Activated T-cell treated with anti-CD3 and anti-CD28 coated beads, Interleukin-2, amount 50 U/mL, for 4 hours (primary cell): ENCODE data around the gene RBP5. TPM values are rescaled to one million over a fixed set of nuclear protein-coding genes. Genes with fewer than 3 reads are reported as not detected.
"Not testable (repeated sequence)": the region's sequence is repeated elsewhere in the genome, so short reads cannot be mapped to it uniquely, and the experiment has no call there.

ENCODE experiments used
- ATAC-seq, 2 donors: fragments of 200-7000 bp; cut with Tn5 transposase; one replicate each; pipeline ENCODE4 v1.10.0; 2021
- DNase-seq: peaks from one replicate; pipeline ENCODE4 v3.0.0-alpha.2; 2020
- H3K27me3 Mint-ChIP-seq: one replicate; pipeline ENCODE4 v1.8.0; 2021; ENCODE audit warnings: low read depth, mixed read lengths
- H3K36me3 Mint-ChIP-seq: one replicate; pipeline ENCODE4 v1.8.0; 2022; ENCODE audit warnings: mixed read lengths; ENCODE audit not compliant: insufficient read depth
- H3K4me1 Mint-ChIP-seq: one replicate; pipeline ENCODE4 v1.8.0; 2021; ENCODE audit warnings: low read depth, mixed read lengths
- H3K4me3 Mint-ChIP-seq: one replicate; pipeline ENCODE4 v1.8.0; 2021; ENCODE audit warnings: mild to moderate bottlenecking, moderate library complexity, mixed read lengths
- H3K9me3 Mint-ChIP-seq: one replicate; pipeline ENCODE4 v1.8.0; 2021; ENCODE audit warnings: mixed read lengths
- total RNA-seq, 3 donors: library from RNA; stranded (reverse); gene quantifications; one replicate each; pipeline ENCODE4 v1.2.1, GENCODE V29; 2021

The RBP5 gene
- total RNA-seq, 3 donors from 2014 or later, result not detected

DNA sequence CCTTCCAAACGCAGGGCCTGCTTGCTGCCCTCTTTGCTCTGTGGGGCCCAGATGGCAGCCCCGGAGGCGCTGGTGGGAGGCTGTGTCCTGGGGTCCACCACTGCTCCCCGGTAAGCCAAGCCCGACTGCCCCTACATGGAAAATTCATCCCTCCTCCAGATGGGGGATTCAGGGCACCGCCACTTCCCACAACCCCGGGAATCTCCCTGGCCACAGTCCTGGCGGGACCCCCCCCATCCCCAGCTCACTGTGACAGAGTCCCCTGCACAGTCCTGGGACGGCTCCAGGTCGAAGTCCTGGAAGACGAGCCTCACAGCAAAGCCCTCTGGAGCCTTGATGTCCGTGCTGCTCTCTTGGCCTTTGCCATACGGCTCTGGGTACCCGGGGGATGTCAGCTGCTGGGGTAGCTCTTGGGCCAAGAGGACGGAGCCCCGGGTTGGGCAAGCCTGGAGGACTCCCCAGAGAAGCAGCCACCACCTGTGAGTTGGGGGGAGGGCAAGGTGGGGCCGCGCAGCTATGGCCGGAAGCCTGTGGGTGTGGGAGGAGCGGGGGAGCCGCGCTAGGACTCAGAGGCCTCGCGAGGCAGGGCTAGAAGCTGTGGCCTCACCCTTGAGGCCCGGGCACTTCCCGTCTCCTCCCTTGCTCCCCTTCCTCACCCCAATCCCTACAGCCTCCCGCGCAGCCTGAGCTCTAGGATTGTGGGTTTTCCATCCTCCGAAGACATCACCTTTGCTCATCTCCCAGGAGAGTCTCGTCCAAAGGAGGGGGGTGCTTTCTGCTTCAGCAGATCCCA, 20.5 kb downstream of the RBP5 start:
- H3K27me3 Mint-ChIP-seq, result no peaks in the 10 kb centered on the region
- peak; percentile 92 to 94 for ATAC-seq
- H3K4me1 Mint-ChIP-seq, result peaks cover 35% of the 10 kb centered on the region

GRCh38 chr12:7107636-7108002, 21.1 kb downstream of the RBP5 start:
- H3K4me1 Mint-ChIP-seq, result peaks cover 37% of the 10 kb centered on the region
- no peak for DNase-seq
- H3K27me3 Mint-ChIP-seq, result no peaks in the 10 kb centered on the region
- peaks cover 11% of the 10 kb centered on the region for H3K9me3 Mint-ChIP-seq
- peak overlapping the region; percentile 91 for H3K4me3 Mint-ChIP-seq
- no peak for ATAC-seq
- peaks cover 9% of the 10 kb centered on the region for H3K36me3 Mint-ChIP-seq

More for the DNA sequence above, 20.5 kb downstream of the RBP5 start:
- Mint-ChIP-seq H3K36me3 (peaks cover 9% of the 10 kb centered on the region), H3K9me3 (peaks cover 11% of the 10 kb centered on the region), H3K4me3 (peak overlapping the region; percentile 91)
- DNase-seq, result peak; percentile 50

DNA sequence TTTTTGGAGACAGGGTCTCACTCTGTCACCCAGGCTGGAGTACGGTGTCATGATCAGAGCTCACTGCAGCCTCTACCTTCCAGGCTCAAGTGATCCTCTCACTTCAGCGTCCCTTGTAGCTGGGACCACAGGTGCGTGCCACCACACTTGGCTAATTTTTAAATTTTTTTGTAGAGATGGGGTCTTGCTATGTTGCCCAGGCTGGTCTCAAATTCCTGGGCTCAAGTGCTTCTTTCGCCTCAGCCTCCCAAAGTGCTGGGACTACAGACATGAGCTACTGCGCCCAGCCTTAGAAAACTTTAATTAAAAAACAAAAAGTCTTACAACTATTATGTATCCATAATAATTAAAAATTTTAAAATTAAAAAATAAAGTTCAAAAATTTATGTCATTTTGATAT, 21.5 kb downstream of the RBP5 start:
- not testable (repeated sequence) for H3K4me3 Mint-ChIP-seq
- H3K4me1 Mint-ChIP-seq, result peaks cover 42% of the 10 kb centered on the region

DNA sequence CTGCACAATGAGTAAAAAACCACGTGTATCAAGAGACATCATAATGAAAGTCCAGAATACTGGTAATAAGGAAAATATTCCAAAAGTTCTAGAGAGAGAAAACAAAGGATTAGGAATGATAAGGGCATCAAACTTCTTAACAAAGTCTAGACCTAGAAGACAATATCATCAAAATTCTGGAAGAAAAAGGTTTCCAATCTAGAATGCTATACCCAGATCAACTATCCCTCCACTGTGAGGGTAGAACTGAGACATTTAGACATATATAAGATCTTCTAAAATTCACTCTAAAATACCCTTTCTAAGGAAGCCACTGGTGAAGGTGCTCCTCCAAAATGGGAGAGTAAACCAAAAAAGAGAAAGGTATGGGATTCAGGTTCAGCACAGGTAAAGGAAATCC, 22.6 kb downstream of the RBP5 start:
- no peak for ATAC-seq
- peaks cover 11% of the 10 kb centered on the region for H3K9me3 Mint-ChIP-seq
- no peaks in the 10 kb centered on the region for H3K27me3 Mint-ChIP-seq
- peaks cover 45% of the 10 kb centered on the region for H3K4me1 Mint-ChIP-seq
- peaks cover 9% of the 10 kb centered on the region for H3K36me3 Mint-ChIP-seq
- peak overlapping the region; percentile 10 for H3K4me3 Mint-ChIP-seq
- DNase-seq, result no peak

More for the DNA sequence above, 21.5 kb downstream of the RBP5 start:
- not testable (repeated sequence) for H3K27me3 Mint-ChIP-seq, DNase-seq, H3K36me3 Mint-ChIP-seq, ATAC-seq
- peaks cover 11% of the 10 kb centered on the region for H3K9me3 Mint-ChIP-seq

- H3K27me3 Mint-ChIP-seq, result no peaks in the 10 kb centered on the region
- peaks cover 13% of the 10 kb centered on the region for H3K36me3 Mint-ChIP-seq
- H3K4me1 Mint-ChIP-seq, result peaks cover 39% of the 10 kb centered on the region
- H3K9me3 Mint-ChIP-seq, result peaks cover 11% of the 10 kb centered on the region
- ATAC-seq (no peak), DNase-seq (no peak)
- H3K4me3 Mint-ChIP-seq, result no peak overlapping the region
These were observed 24.7 kb downstream of the RBP5 start for GRCh38 chr12:7103837-7104584.

GRCh38 chr12:7102582-7102981, 26.1 kb downstream of the RBP5 start:
- peaks cover 11% of the 10 kb centered on the region for H3K9me3 Mint-ChIP-seq
- DNase-seq (no peak), ATAC-seq (no peak)
- H3K36me3 Mint-ChIP-seq, result peaks cover 15% of the 10 kb centered on the region
- peaks cover 33% of the 10 kb centered on the region for H3K4me1 Mint-ChIP-seq
- H3K27me3 Mint-ChIP-seq, result no peaks in the 10 kb centered on the region
- H3K4me3 Mint-ChIP-seq, result no peak overlapping the region

- Mint-ChIP-seq H3K4me1 (peaks cover 30% of the 10 kb centered on the region), H3K36me3 (peaks cover 15% of the 10 kb centered on the region), H3K27me3 (no peaks in the 10 kb centered on the region), H3K4me3 (no peak overlapping the region), H3K9me3 (peaks cover 11% of the 10 kb centered on the region)
- DNase-seq (no peak), ATAC-seq (no peak)
These were observed 27.0 kb downstream of the RBP5 start for GRCh38 chr12:7101694-7102131.

- Mint-ChIP-seq H3K4me1 (peaks cover 25% of the 10 kb centered on the region), H3K4me3 (no peak overlapping the region), H3K27me3 (no peaks in the 10 kb centered on the region), H3K36me3 (peaks cover 11% of the 10 kb centered on the region), H3K9me3 (peaks cover 7% of the 10 kb centered on the region)
- ATAC-seq (no peak), DNase-seq (no peak)
These were observed 27.5 kb downstream of the RBP5 start for GRCh38 chr12:7101047-7101693.

DNA sequence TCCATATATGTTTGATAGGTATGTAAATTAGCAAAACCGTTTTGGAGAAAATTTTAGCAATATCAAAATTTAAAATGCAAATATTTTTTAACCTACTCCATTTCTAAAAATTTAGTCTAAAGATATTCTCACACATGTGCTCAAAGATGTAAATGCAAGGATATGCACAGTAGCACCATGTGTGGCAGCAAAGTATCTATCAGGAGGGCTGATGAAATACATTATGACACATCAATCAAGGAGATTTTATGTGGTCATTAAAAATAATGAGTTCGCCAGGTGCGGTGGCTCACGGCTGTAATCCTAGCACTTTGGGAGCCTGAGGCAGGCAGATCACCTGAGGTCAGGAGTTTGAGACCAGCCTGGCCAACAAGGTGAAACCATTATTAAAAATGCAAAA, 28.4 kb downstream of the RBP5 start:
- ATAC-seq (no peak), DNase-seq (no peak)
- Mint-ChIP-seq H3K9me3 (no peaks in the 10 kb centered on the region), H3K36me3 (peaks cover 6% of the 10 kb centered on the region), H3K27me3 (no peaks in the 10 kb centered on the region), H3K4me1 (peaks cover 20% of the 10 kb centered on the region), H3K4me3 (no peak overlapping the region)

DNA sequence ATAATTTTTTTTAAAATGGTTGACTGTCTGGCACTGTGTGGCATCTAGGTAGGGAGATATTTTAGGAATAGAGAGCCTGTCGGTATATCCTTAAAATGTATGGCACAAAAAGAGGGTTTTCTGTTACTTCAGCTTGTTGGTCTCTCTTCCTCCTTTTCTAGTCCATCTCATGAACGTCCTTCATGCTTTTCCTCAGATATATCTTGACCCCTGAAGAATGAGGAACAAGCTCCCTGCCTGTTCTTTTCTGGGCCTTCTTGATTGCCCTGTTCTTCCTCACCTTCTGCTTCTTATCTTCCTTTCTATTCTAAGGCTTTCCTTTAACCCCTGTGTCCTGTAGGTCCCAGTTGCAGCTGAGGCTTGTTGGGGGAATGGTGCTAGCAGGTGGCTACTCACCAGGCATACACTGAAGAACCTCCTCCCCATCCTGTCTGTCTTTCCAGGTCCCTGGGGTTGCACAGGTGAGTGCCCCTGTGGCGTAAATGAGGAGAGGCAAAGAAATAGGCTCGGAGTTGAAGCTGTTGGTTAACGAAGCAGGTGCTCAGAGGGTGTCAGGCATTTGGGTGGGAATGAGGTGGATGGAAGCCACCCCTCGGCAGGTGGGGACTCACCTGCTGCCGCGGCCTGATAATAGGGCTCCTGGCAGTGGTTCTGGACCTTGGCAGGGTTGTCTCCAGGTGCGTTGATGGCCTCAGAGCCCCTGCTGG, 29.2 kb downstream of the RBP5 start:
- H3K27me3 Mint-ChIP-seq, result no peaks in the 10 kb centered on the region
- no peak overlapping the region for H3K4me3 Mint-ChIP-seq
- peaks cover 6% of the 10 kb centered on the region for H3K36me3 Mint-ChIP-seq
- ATAC-seq (no peak), DNase-seq (no peak)
- H3K4me1 Mint-ChIP-seq, result peaks cover 20% of the 10 kb centered on the region
- H3K9me3 Mint-ChIP-seq, result no peaks in the 10 kb centered on the region

DNA sequence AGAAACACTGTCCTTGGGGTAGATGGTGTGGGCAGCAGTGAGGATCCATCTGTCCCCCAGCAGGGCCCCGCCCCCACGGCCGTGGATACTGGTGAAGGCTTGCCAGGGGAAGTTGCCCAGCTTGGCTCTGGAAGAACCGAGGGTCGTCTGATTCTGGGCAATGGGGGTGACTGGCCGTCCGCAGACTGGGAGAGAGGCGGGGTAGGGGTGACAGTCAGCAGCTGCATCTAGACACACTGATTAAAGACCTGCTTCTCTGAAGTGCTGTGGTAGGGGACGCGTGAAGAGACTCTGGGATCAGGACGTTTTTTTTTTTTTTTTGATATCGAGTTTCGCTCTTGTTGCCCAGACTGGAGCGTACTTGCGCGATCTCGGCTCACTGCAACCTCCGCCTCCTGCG, 31.7 kb downstream of the RBP5 start:
- no peaks in the 10 kb centered on the region for H3K9me3 Mint-ChIP-seq
- ATAC-seq (no peak), DNase-seq (no peak)
- H3K4me1 Mint-ChIP-seq, result peaks cover 9% of the 10 kb centered on the region
- peaks cover 6% of the 10 kb centered on the region for H3K36me3 Mint-ChIP-seq
- no peaks in the 10 kb centered on the region for H3K27me3 Mint-ChIP-seq
- H3K4me3 Mint-ChIP-seq, result no peak overlapping the region

DNA sequence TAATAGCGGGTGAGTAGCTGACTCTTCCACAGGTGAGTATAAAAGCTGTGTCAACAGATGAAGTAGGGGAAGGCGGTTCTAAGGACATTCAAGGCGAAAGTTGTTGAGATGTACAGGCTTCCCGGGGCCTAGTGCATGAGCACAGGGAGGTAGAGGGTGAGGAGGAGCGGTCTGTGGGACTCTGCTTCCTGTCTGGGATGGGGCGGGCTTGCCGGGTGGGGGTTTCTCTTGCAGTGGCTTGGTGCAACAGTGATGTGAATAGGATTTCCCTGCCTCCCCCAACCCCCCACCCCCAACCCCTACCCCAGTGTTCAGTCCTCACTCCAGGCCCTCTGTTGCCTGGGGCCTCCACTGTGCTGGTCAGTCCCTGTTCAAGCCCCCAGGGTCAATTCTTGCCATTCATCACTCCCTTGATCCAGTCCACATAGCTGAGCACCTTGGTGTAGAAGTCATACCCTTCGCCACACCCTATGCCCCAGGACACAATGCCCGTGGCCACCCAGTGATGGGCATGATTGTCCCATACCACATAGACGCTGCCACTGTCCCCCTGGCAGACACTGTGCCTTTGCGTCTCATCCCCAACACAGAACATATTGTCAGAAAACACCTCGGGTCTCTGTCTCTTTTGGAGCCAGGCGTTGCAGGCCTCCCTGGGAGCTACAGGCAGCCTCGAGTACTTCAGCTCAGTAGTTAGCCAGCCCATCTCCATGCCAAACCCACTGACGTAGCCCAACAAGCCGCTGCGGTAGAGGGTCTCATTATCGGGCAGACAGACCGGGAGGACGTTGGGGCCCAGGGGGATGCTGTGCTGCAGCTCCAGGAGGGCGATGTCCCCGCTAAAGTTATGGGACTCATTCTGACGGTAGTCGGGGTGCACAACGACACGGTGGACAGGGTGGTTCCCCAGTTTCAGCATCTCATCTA, 32.4 kb downstream of the RBP5 start:
- ATAC-seq (no peak), DNase-seq (no peak)
- Mint-ChIP-seq H3K4me3 (no peak overlapping the region), H3K27me3 (no peaks in the 10 kb centered on the region), H3K36me3 (peaks cover 6% of the 10 kb centered on the region), H3K9me3 (no peaks in the 10 kb centered on the region), H3K4me1 (peaks cover 7% of the 10 kb centered on the region)

GRCh38 chr12:7093892-7094291, 34.8 kb downstream of the RBP5 start:
- peaks cover 4% of the 10 kb centered on the region for H3K27me3 Mint-ChIP-seq
- peaks cover 6% of the 10 kb centered on the region for H3K4me1 Mint-ChIP-seq
- H3K4me3 Mint-ChIP-seq, result no peak overlapping the region
- DNase-seq (no peak), ATAC-seq (no peak)
- H3K9me3 Mint-ChIP-seq, result no peaks in the 10 kb centered on the region
- H3K36me3 Mint-ChIP-seq, result peaks cover 2% of the 10 kb centered on the region
